ENCODE results near the gene GP9.
"Not testable (repeated sequence)": the region's sequence is repeated elsewhere in the genome, so short reads cannot be mapped to it uniquely, and the experiment has no call there.

The GP9 gene

GRCh38 chr3:129047553-129047839, 13.1 kb upstream of the GP9 start:
- no peak for FAIRE-seq
- DNase-seq (ENCODE audit: insufficient read length, low spot score) = no peak

- DNase-seq (ENCODE audit: insufficient read length, low spot score) (no peak), FAIRE-seq (no peak)
Observed at GRCh38 chr3:129050556-129051295, 9.9 kb upstream of the GP9 start.

GRCh38 chr3:129051871-129052340, 8.7 kb upstream of the GP9 start:
- no peak for DNase-seq (ENCODE audit: insufficient read length, low spot score)
- FAIRE-seq = no peak

- FAIRE-seq (no peak), DNase-seq (ENCODE audit: insufficient read length, low spot score) (no peak)
Observed at GRCh38 chr3:129052675-129053074, 7.9 kb upstream of the GP9 start.

GRCh38 chr3:129054605-129055104, 5.9 kb upstream of the GP9 start:
- FAIRE-seq = no peak

GRCh38 chr3:129056451-129057173, 4.0 kb upstream of the GP9 start:
- DNase-seq (ENCODE audit: insufficient read length, low spot score) (no peak), FAIRE-seq (no peak)

More at GRCh38 chr3:129054605-129055104, 5.9 kb upstream of the GP9 start:
- DNase-seq (ENCODE audit: insufficient read length, low spot score) = no peak

- FAIRE-seq = no peak
Observed at GRCh38 chr3:129057249-129057648, 3.3 kb upstream of the GP9 start.

GRCh38 chr3:129058441-129059200, 2.0 kb upstream of the GP9 start:
- DNase-seq (ENCODE audit: insufficient read length, low spot score) (no peak), FAIRE-seq (no peak)

More at GRCh38 chr3:129057249-129057648, 3.3 kb upstream of the GP9 start:
- DNase-seq (ENCODE audit: insufficient read length, low spot score) = no peak

- no peak for FAIRE-seq
- DNase-seq (ENCODE audit: insufficient read length, low spot score) = no peak
Observed at GRCh38 chr3:129059311-129059958, 1.1 kb upstream of the GP9 start.

GRCh38 chr3:129061023-129061887, 676 bp downstream of the GP9 start:
- DNase-seq (ENCODE audit: insufficient read length, low spot score) (no peak), FAIRE-seq (no peak)

GRCh38 chr3:129061888-129062834, 1.6 kb downstream of the GP9 start:
- DNase-seq (ENCODE audit: insufficient read length, low spot score) (no peak), FAIRE-seq (no peak)

- no peak for FAIRE-seq
- DNase-seq (ENCODE audit: insufficient read length, low spot score) = no peak
Observed at GRCh38 chr3:129063091-129063640, 2.6 kb downstream of the GP9 start.

GRCh38 chr3:129063841-129064482, 3.4 kb downstream of the GP9 start:
- FAIRE-seq (no peak), DNase-seq (ENCODE audit: insufficient read length, low spot score) (no peak)

- no peak for FAIRE-seq
- no peak for DNase-seq (ENCODE audit: insufficient read length, low spot score)
Observed at GRCh38 chr3:129065016-129065719, 4.6 kb downstream of the GP9 start.

- no peak for DNase-seq (ENCODE audit: insufficient read length, low spot score)
- FAIRE-seq = no peak
Observed at GRCh38 chr3:129065720-129066073, 5.1 kb downstream of the GP9 start.

GRCh38 chr3:129067719-129068118, 7.1 kb downstream of the GP9 start:
- FAIRE-seq; DNase-seq (ENCODE audit: insufficient read length, low spot score): not testable (repeated sequence)

GRCh38 chr3:129068291-129068886, 7.8 kb downstream of the GP9 start:
- no peak for DNase-seq (ENCODE audit: insufficient read length, low spot score)
- no peak for FAIRE-seq

Data from GM19239 (cell line).